Measurements from ENCODE around the gene ACOXL. TPM values are rescaled to one million over a fixed set of nuclear protein-coding genes. Genes with fewer than 3 reads are reported as not detected.

The ACOXL gene
- total and polyA plus RNA-seq, 2 donors (not counting 3 experiments of a cell fraction or from before 2014, with no cell fraction given): not detected

DNA sequence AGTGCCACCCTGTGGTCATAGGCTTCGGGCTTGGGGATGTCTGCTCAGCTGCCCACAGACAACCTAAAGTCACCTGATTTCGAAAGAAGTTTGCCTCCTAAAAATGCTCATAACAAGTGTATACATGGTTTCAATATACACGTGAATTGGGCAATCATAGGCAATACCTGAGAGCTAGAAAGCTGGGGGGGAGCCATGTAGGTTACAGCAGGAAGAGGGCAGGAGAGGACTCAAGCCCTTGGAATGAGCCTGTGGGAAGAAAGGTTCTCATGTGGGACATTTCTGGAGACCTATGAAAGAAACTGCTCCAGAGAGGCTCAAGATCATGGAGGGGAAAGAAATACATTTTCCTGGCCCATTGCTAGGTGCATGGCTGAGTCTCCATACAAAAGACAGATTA is 109.7 kb downstream of the ACOXL start:
- DNase-seq (ENCODE audit: low read depth, low spot score) (no peak), FAIRE-seq (no peak)
- Histone ChIP-seq H3K9me3 (replicated peaks; ENCODE audit: control insufficient read depth, insufficient read depth, low read length) (no peaks in the 10 kb centered on the region), H4K20me1 (replicated peaks; ENCODE audit: control insufficient read depth, extremely low read depth, insufficient read depth, low read length) (no peaks in the 10 kb centered on the region), H3K4me3 (replicated peaks in 1 of 3; ENCODE audit: insufficient read depth in 1 of 3, low read depth in 1 of 3, low read length in 3 of 3) (no peak overlapping the region), H2AFZ (ENCODE audit: low read depth, low read length) (no peak overlapping the region), H3K4me1 (ENCODE audit: control insufficient read depth, extremely low read depth, insufficient read depth, low read length) (no peaks in the 10 kb centered on the region), H3K27ac (ENCODE audit: insufficient read depth, low read depth, low read length) (no peak overlapping the region), H3K9me1 (replicated peaks; ENCODE audit: control insufficient read depth, extremely low read depth, insufficient read depth, low read length) (no peaks in the 10 kb centered on the region), H3K9ac (replicated peaks; ENCODE audit: extremely low read depth, insufficient read depth, low read length) (no peak overlapping the region), H3K79me2 (ENCODE audit: control insufficient read depth, insufficient read depth, low read length) (no peaks in the 10 kb centered on the region), H3K4me2 (ENCODE audit: insufficient read depth, low read length) (no peak overlapping the region), H3K36me3 (ENCODE audit: control insufficient read depth in 2 of 2, extremely low read depth in 1 of 2, insufficient read depth in 2 of 2, low read length in 2 of 2) (no peaks in the 10 kb centered on the region), H3K27me3 (ENCODE audit: control insufficient read depth in 2 of 2, insufficient read depth in 2 of 2, low read length in 2 of 2) (peaks cover 7 to 16% of the 10 kb centered on the region in 2 experiments)
- TF ChIP-seq JUN (IDR thresholded peaks at IDR 0.05; ENCODE audit: borderline replicate concordance, insufficient read depth, insufficient read length, low read depth) (no peak), POLR2A (IDR thresholded peaks at IDR 0.05; ENCODE audit: low read depth, low read length) (no peak)
- TF ChIP-seq, protein P1, sequence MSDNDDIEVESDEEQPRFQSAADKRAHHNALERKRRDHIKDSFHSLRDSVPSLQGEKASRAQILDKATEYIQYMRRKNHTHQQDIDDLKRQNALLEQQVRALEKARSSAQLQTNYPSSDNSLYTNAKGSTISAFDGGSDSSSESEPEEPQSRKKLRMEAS (IDR thresholded peaks at IDR 0.05; ENCODE audit: insufficient read depth, insufficient read length): no peak
- ChIA-PET CTCF (interaction anchor here (1.8 kb wide), 2 partner anchors 12 to 19 kb away, joined by 4 to 7 read pairs; no protein-coding TSS in a partner anchor), POLR2A (no interaction called here)
- intact Hi-C loops (cut with micrococcal nuclease) (no loop called here), dilution Hi-C loops (cut with MboI; ENCODE audit: extremely low pct_ligation_motif_present, low sequenced_read_pairs) (no loop called here)
- BruUV-seq (replicated peaks): no TSS peak

DNA sequence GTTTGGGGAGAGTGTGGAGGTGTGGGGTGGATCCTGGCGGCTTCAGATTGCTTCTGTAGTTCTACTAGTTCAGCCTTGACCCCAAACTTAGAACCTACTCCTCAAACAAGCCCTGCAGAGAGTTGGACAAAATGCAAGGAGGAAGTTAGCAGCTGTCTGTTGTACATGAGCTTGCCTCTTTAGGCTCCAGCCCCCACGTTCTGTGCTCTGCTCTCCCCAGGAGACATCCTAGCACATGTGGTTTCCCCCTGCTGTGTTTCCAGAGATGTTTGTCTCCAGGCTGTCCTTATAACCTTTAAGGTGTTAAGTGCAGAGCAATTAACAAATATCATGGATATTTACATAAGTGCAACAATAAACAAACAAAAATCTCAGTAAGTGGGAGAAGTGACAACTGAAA is 111.1 kb downstream of the ACOXL start:
- Histone ChIP-seq H3K9ac (replicated peaks; ENCODE audit: extremely low read depth, insufficient read depth, low read length) (no peak overlapping the region), H3K27me3 (ENCODE audit: control insufficient read depth in 2 of 2, insufficient read depth in 2 of 2, low read length in 2 of 2) (peaks cover 9 to 17% of the 10 kb centered on the region in 2 experiments), H3K9me3 (replicated peaks; ENCODE audit: control insufficient read depth, insufficient read depth, low read length) (no peaks in the 10 kb centered on the region), H3K79me2 (ENCODE audit: control insufficient read depth, insufficient read depth, low read length) (no peaks in the 10 kb centered on the region), H4K20me1 (replicated peaks; ENCODE audit: control insufficient read depth, extremely low read depth, insufficient read depth, low read length) (no peaks in the 10 kb centered on the region), H3K4me2 (ENCODE audit: insufficient read depth, low read length) (no peak overlapping the region), H3K4me1 (ENCODE audit: control insufficient read depth, extremely low read depth, insufficient read depth, low read length) (no peaks in the 10 kb centered on the region), H3K27ac (ENCODE audit: insufficient read depth, low read depth, low read length) (no peak overlapping the region), H3K36me3 (ENCODE audit: control insufficient read depth in 2 of 2, extremely low read depth in 1 of 2, insufficient read depth in 2 of 2, low read length in 2 of 2) (no peaks in the 10 kb centered on the region), H2AFZ (ENCODE audit: low read depth, low read length) (no peak overlapping the region), H3K9me1 (replicated peaks; ENCODE audit: control insufficient read depth, extremely low read depth, insufficient read depth, low read length) (no peaks in the 10 kb centered on the region), H3K4me3 (replicated peaks in 1 of 3; ENCODE audit: insufficient read depth in 1 of 3, low read depth in 1 of 3, low read length in 3 of 3) (no peak overlapping the region)
- FAIRE-seq (no peak), DNase-seq (ENCODE audit: low read depth, low spot score) (no peak)
- intact Hi-C loops (cut with micrococcal nuclease): no loop called here
- dilution Hi-C loops (cut with MboI; ENCODE audit: extremely low pct_ligation_motif_present, low sequenced_read_pairs): no loop called here
- ChIA-PET POLR2A (no interaction called here), CTCF (no interaction called here)
- no TSS peak for BruUV-seq (replicated peaks)
- TF ChIP-seq FOS (IDR thresholded peaks at IDR 0.05; ENCODE audit: borderline replicate concordance, insufficient read depth, low read length): no peak
- TF ChIP-seq, protein P2, sequence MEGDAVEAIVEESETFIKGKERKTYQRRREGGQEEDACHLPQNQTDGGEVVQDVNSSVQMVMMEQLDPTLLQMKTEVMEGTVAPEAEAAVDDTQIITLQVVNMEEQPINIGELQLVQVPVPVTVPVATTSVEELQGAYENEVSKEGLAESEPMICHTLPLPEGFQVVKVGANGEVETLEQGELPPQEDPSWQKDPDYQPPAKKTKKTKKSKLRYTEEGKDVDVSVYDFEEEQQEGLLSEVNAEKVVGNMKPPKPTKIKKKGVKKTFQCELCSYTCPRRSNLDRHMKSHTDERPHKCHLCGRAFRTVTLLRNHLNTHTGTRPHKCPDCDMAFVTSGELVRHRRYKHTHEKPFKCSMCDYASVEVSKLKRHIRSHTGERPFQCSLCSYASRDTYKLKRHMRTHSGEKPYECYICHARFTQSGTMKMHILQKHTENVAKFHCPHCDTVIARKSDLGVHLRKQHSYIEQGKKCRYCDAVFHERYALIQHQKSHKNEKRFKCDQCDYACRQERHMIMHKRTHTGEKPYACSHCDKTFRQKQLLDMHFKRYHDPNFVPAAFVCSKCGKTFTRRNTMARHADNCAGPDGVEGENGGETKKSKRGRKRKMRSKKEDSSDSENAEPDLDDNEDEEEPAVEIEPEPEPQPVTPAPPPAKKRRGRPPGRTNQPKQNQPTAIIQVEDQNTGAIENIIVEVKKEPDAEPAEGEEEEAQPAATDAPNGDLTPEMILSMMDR (IDR thresholded peaks at IDR 0.05; ENCODE audit: extremely low read depth in 1 of 2, insufficient read depth in 1 of 2, low read depth in 1 of 2, low read length in 2 of 2): no peak
